ENCODE measurements around the gene MYEOV. TPM values are rescaled to one million over a fixed set of nuclear protein-coding genes. Genes with fewer than 3 reads are reported as not detected.

MYEOV gene
- total and polyA plus RNA-seq, 9 of the 15 experiments (the other 6 are each of a cell fraction or from before 2014, with no cell fraction given), result 10.2 to 133 (median 32.2) TPM

GRCh38 chr11:69270941-69271340, 23.0 kb upstream of the MYEOV start (continued):
- TF ChIP-seq E2F8 (IDR thresholded peaks at IDR 0.05; ENCODE audit: low read depth, partially characterized antibody) (no peak), SNRNP70 (optimal IDR thresholded peaks at IDR 0.05; ENCODE audit: low read depth, low read length) (no peak), ZBTB5 (IDR thresholded peaks at IDR 0.05) (no peak)

- no peak overlapping the region for H3K27ac ChIP-seq (ENCODE audit: extremely low read depth, low read depth, low read length)
- no peak overlapping the region for H3K9ac ChIP-seq (ENCODE audit: insufficient read depth in 1 of 2, low read depth in 2 of 2, low read length in 2 of 2)
- H3K9me1 ChIP-seq (ENCODE audit: control insufficient read depth, insufficient read depth, low read length), result no peaks in the 10 kb centered on the region
- H3K36me3 ChIP-seq (ENCODE audit: control insufficient read depth, insufficient read depth, low read length), result no peaks in the 10 kb centered on the region
- H3K9me3 ChIP-seq (replicated peaks; ENCODE audit: control insufficient read depth, insufficient read depth, low read depth, low read length), result no peaks in the 10 kb centered on the region
- H4K20me1 ChIP-seq (replicated peaks; ENCODE audit: control insufficient read depth, insufficient read depth, low read length), result no peaks in the 10 kb centered on the region
- intact Hi-C loops (cut with micrococcal nuclease), result no loop called here
- no TSS peak for BruUV-seq (replicated peaks)
- H3K4me1 ChIP-seq (replicated peaks in 1 of 2; ENCODE audit: control insufficient read depth in 2 of 2, insufficient read depth in 2 of 2, low read length in 2 of 2), result peaks cover 0 to 10% of the 10 kb centered on the region in 2 experiments; a peak in 2 of 5 replicates
- FAIRE-seq (no peak), ATAC-seq (no peak), DNase-seq (ENCODE audit: extremely low read depth in 1 of 4, low spot score in 3 of 4) (no peak)
- in situ Hi-C loops (cut with MboI), result no loop called here
- CTCF ChIA-PET (ENCODE audit: low intra/inter-chr PET ratio), result no interaction called here
- H3K4me2 ChIP-seq (ENCODE audit: insufficient read depth, low read length), result no peak overlapping the region
- peaks cover 7 to 42% of the 10 kb centered on the region in 2 experiments; a peak in 4 of 5 replicates for H3K27me3 ChIP-seq (ENCODE audit: control insufficient read depth in 2 of 2, insufficient read depth in 2 of 2, low read length in 2 of 2)
- POLR2A ChIA-PET, result interaction anchor here (0.8 kb wide), 1 partner anchor 14 kb away, joined by 3 read pairs; no protein-coding TSS in a partner anchor
- no peak overlapping the region for H2AFZ ChIP-seq (ENCODE audit: low read depth, low read length)
- WGBS (ENCODE audit: insufficient coverage, low coverage, missing lambda C conversion rate), result 15% methylated on average over 3 of the region's 3 CpGs
- H3K4me3 ChIP-seq, result no peak overlapping the region
- TF ChIP-seq ZBTB1 (CRISPR knock-in tag; IDR thresholded peaks at IDR 0.05; ENCODE audit: borderline replicate concordance, low read depth) (no peak), HDAC1 (IDR thresholded peaks at IDR 0.05) (0 out of 4 replicates have a peak, but pooled peaks of 1 of the 2 experiments have one; percentile 9), ZFP1 (CRISPR knock-in tag; IDR thresholded peaks at IDR 0.05) (no peak), ATF3 (IDR thresholded peaks at IDR 0.05) (no peak), ATF3 (CRISPR knock-in tag; conservative IDR thresholded peaks at IDR 0.05) (no peak), ZZZ3 (IDR thresholded peaks at IDR 0.05) (no peak), BMI1 (IDR thresholded peaks at IDR 0.05; ENCODE audit: low read length) (no peak)
- H3K79me2 ChIP-seq (ENCODE audit: control insufficient read depth, insufficient read depth, low read length), result no peaks in the 10 kb centered on the region
These were observed 21.9 kb upstream of the MYEOV start for GRCh38 chr11:69272055-69272454.

Measured in K562 (cell line).